GM12874 (cell line): Measurements from ENCODE around the gene RIPK4.

Source experiments
- TF ChIP-seq, protein P1 (sequence below): IDR thresholded peaks from 2 replicates; pipeline ENCODE4 v1.5.1; 2011; ENCODE audit warnings: low read depth, mild to moderate bottlenecking, control low read depth, low read length, moderate library complexity; ENCODE audit not compliant: insufficient read depth

Gene RIPK4

DNA sequence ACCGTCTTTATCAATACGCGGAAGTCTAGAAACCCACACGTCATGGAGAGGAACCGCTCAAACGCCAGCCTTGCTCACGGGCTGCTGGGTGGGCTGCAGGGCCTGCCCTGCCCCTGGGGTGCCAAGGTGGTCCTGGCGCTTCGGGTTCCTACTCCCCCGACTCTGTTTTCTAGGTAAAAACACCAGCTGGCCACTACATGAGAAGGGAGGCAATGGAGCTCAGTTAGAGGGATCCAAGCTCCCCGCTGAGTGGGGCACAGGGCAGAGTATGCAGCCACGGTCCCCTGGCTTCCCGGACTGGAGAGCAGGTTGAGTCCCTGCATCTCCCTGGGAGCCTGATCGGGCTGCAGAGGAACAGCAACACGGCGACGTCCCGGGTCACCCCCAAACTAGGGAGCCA is 41.2 kb upstream of the RIPK4 start:
- TF ChIP-seq, protein P1, sequence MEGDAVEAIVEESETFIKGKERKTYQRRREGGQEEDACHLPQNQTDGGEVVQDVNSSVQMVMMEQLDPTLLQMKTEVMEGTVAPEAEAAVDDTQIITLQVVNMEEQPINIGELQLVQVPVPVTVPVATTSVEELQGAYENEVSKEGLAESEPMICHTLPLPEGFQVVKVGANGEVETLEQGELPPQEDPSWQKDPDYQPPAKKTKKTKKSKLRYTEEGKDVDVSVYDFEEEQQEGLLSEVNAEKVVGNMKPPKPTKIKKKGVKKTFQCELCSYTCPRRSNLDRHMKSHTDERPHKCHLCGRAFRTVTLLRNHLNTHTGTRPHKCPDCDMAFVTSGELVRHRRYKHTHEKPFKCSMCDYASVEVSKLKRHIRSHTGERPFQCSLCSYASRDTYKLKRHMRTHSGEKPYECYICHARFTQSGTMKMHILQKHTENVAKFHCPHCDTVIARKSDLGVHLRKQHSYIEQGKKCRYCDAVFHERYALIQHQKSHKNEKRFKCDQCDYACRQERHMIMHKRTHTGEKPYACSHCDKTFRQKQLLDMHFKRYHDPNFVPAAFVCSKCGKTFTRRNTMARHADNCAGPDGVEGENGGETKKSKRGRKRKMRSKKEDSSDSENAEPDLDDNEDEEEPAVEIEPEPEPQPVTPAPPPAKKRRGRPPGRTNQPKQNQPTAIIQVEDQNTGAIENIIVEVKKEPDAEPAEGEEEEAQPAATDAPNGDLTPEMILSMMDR = no peak

DNA sequence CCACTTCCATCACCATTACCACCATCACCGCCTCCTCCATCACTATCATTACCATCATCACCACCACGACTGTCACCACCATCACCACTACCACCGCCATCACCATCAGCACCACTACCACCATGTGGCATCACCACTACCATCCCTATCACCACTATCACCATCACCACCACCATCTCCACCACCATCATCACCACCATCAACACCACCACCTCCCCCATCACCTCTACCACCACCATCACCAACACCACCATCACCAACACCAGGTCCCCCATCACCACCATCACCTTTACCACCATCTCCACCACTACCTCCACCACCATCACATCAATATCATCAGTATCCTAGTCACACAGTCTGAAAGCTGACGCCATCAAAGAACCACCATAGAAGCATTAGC is 39.9 kb upstream of the RIPK4 start:
- TF ChIP-seq, protein P1 = no peak

DNA sequence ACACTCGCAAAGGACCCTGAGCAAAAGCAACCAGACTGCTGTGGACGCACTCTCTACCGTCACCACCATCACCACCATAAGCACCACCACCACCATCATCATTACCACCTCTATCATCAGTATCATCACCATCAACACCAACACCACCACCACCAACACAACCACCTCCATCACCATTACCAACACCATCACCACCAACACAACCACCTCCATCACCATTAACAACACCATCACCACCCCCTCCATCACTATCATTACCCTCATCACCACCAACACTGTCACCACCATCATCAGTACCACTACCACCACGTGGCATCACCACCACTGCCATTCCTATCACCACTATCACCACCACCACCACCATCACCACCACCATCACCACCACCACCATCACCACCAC is 38.8 kb upstream of the RIPK4 start:
- TF ChIP-seq, protein P1 = no peak

DNA sequence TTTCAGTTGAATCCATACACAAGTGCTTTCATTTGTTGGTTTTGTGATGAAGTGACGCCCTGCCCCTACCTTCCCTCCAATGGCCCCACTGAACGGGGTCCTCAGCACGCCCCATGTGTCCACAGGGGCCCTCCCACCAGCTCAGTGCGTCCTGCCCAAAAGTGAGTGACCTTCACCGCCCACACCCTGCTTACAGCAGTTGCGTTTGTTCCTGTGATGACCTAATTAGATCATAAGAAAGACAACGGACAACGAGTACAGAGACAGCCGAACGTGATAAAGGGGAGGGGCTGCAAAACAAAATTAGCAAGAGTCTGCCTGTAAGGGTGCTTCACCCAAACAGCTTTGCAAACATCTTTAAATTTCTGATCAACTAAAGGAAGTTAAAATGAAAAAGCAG is 38.2 kb upstream of the RIPK4 start:
- TF ChIP-seq, protein P1 = no peak

DNA sequence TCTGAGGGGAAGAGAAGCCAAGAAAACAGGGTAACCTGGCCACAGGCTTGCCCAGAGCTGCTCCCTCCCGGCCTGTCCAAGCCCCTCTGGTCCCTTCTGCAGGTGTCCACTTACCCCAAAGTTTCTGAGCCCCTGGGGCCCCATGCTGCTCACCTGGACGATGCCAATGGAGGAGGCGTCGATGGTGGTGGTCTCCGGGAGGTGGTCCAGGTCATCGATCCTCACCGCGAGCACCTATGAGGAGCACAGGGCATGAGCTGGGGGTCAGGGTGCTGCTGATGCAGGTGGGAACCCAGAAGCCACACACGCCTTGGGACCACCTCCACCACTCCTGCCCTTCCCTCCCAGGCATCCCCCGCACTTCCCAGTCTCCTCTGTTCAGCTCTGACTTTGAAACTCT is 37.5 kb upstream of the RIPK4 start:
- TF ChIP-seq, protein P1 = no peak

DNA sequence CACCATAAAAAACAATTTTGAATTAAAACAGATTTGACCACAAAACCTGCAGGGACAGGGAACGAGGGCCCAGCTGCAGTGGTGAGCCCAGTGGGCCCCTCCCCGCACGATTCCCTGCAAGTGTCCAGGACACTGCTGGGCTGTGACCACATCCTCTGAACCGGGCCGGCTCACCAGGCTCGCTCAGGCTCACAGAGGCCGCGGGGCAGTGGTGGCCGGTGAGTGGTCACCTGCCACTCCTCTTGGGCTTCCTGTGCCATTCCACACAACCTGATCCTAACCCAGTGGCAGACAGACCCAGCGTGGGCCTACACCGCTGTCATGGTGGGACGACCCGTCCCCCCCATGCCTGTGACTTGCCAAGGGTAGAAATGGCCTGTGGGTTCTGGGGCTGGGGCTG is 36.5 kb upstream of the RIPK4 start:
- TF ChIP-seq, protein P1 = no peak

DNA sequence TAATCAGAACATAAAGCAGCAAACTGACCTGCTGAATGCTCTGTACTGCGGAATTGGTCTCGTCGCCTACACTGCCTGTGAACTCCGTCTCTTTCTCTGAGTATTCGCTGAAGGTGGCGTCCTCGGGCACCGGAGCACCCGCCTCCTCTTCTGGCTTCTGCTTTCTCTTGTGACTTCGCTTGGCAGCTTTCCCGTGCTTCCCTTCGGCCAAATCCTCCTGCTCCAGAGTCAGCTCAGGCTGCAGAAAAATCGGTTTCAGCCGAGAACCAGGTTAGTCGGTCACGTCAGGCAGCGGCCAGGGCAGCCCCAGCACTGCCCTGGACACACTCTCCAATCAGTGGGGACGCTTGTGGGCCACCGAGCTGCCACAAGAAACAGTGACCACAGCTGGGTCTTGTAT is 35.8 kb upstream of the RIPK4 start:
- TF ChIP-seq, protein P1 = no peak

DNA sequence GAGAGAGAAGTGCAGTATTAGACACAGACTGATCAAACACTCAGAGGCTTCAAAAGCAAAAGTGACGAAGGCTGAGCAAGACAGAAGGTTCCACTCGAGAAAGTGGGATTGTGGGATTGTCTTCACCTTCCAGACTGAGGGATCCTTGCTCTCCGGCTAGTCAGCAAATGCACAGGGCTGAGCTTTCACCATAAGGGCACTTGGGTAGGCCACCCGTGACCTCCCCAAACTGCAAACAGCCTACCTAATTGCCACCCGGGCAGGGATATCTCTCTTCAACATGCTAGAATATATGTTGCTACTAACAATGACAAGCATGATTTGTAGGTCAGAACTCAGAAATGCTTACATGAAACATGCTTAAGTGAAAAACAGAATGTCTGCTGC is 35.3 kb upstream of the RIPK4 start:
- TF ChIP-seq, protein P1 = no peak
